HG02571 (cell line): ENCODE data around the gene LMO1.
A peak's percentile ranks its signal among the peaks of the same experiment; 100 is the strongest.

Experiments
- ATAC-seq: cut with Tn5 transposase; IDR thresholded peaks from one replicate; pipeline ENCODE4 v1.9.1; 2021; ENCODE audit warnings: mild to moderate bottlenecking, moderate library complexity; ENCODE audit not compliant: unreplicated experiment

Gene LMO1

GRCh38 chr11:8263769-8264410 is at the start of gene LMO1:
Gene LMO1, minus strand, starts transcription at chr11:8263878. Its CDS starts 516 bp downstream, at chr11:8263362.
- ATAC-seq: peak; percentile 56

DNA sequence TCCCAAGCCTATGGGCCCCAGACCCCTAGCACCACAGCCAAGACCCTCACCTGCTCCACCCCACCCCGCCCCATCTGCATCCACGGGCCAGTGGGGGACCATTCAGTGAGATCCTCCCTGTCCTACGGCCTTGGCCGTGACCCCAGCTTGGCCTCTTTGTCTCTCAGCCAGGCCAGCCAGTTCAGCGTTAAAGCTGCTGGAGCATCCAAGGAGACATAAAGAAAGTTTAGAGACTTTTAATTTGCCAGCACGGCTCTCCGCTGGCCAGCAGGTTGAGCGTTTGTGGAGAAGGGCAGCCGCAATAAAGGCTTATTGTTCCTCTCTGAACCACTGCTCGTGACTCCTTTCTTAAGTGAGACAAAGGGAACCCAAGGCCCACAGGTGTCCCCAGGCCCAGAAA is 49.3 kb upstream of the LMO1 start:
- ATAC-seq: no peak

GRCh38 chr11:8311366-8311765 is 47.7 kb upstream of the LMO1 start:
- ATAC-seq: no peak

GRCh38 chr11:8310743-8311298 is 47.1 kb upstream of the LMO1 start:
- ATAC-seq: no peak

- no peak for ATAC-seq
These were observed 46.2 kb upstream of the LMO1 start for GRCh38 chr11:8309862-8310261.

GRCh38 chr11:8309311-8309710 is 45.6 kb upstream of the LMO1 start:
- ATAC-seq: no peak

GRCh38 chr11:8307601-8308000 is 43.9 kb upstream of the LMO1 start:
- ATAC-seq: no peak

GRCh38 chr11:8301622-8302021 is 37.9 kb upstream of the LMO1 start:
- no peak for ATAC-seq

GRCh38 chr11:8298801-8299786 is 35.4 kb upstream of the LMO1 start:
- no peak for ATAC-seq

DNA sequence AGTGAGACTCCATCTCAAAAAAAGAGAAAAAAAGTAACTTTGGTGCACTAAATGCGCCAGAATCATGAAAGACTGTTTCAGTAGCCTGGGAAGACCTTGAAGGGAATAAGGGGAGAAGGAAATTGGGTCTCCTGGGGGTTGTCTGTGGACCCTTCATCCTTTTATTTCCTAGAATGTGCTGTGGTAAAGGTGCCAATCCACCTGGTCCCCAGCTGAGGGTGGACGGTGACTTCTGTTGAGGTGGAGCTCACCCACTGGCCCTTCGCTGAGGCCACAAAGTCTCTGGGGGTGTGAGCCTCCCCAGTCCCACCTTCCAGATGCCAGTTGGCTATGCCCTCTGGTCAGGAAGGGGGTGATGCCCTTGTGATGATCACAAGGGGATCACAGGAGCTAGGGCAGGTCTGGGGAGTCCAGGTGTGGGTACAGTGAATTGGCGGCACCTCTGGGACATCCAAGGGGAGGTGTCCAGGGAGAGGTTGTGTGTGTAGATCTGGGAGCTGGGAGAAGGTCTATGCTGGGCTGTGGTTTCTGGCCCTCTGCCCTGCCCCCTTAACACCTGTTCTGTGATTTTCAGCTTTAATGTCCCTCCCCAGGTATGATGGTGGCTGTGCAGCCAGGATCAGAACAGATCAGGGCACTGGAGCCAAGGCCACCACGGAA is 34.2 kb upstream of the LMO1 start:
- ATAC-seq: no peak

GRCh38 chr11:8296872-8297271 is 33.2 kb upstream of the LMO1 start:
- ATAC-seq: no peak

- no peak for ATAC-seq
These were observed 32.5 kb upstream of the LMO1 start for GRCh38 chr11:8296038-8296649.

GRCh38 chr11:8294251-8294935 is 30.7 kb upstream of the LMO1 start:
- no peak for ATAC-seq

DNA sequence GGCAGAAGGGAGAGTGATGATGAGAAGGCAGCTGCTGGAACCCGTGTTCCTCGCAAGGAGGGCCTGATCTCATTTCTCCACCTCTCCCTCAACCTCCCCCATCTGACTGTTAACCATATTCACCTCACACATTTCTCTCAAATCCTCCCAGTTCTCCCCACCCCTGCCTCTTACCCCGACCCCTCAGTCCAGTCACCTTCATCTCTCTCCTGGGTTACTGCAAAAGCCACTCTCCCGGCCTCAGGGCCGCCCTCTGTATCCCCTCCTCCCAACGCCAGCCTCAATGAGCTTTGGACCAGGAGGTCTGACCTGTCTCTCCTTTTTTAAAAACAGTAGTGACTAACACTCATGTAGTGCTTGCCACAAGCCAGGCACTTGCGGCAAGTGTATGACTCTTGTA is 29.5 kb upstream of the LMO1 start:
- no peak for ATAC-seq

GRCh38 chr11:8292351-8292750 is 28.7 kb upstream of the LMO1 start:
- ATAC-seq: no peak

GRCh38 chr11:8291421-8292350 is 28.0 kb upstream of the LMO1 start:
- no peak for ATAC-seq

- no peak for ATAC-seq
These were observed 26.6 kb upstream of the LMO1 start for GRCh38 chr11:8290081-8290810.

DNA sequence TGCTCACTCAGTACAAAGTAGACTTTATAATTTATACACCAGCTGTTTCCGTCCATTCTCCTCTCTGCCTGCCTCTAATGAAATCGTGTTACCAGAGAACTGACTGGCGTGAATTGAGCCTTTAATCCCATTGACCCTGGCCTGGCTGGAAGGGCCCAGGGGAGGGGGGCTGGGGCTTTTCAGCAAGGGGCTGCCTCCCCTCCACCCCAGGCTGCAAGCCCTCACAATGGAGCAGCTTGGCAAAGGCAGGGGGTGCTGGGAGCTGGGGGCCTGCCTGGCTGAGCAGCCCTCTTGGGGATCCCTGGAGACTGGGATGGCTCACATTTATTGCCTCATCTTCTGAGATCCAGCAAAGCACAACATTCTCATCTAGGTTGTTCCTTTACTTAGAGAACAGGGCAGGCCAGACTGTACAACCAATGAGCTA is 25.8 kb upstream of the LMO1 start:
- ATAC-seq: no peak
